ENCODE measurements around the gene TSHZ2. TPM values are rescaled to one million over a fixed set of nuclear protein-coding genes. Genes with fewer than 3 reads are reported as not detected.
"Not testable (repeated sequence)": the region's sequence is repeated elsewhere in the genome, so short reads cannot be mapped to it uniquely, and the experiment has no call there.

Gene TSHZ2
- total RNA-seq, 1 donor from 2014 or later = 33.1 TPM

GRCh38 chr20:52959125-52959524, 13.0 kb upstream of the TSHZ2 start:
- DNase-seq (ENCODE audit: low spot score) (no peak), ATAC-seq (no peak)
- intact Hi-C loops (cut with DNase I) = no loop called here

- intact Hi-C loops (cut with DNase I) = no loop called here
- no peak for ATAC-seq
- DNase-seq (ENCODE audit: low spot score) = no peak
Measured at GRCh38 chr20:52962183-52962582, 10.0 kb upstream of the TSHZ2 start.

GRCh38 chr20:52963131-52963530, 9.0 kb upstream of the TSHZ2 start:
- intact Hi-C loops (cut with DNase I) = no loop called here
- DNase-seq (ENCODE audit: low spot score) (no peak), ATAC-seq (no peak)

GRCh38 chr20:52964131-52964530, 8.0 kb upstream of the TSHZ2 start:
- intact Hi-C loops (cut with DNase I) = no loop called here
- no peak for DNase-seq (ENCODE audit: low spot score)
- no peak for ATAC-seq

- DNase-seq (ENCODE audit: low spot score) = no peak
- intact Hi-C loops (cut with DNase I) = no loop called here
- ATAC-seq = no peak
Measured at GRCh38 chr20:52965380-52965779, 6.8 kb upstream of the TSHZ2 start.

DNA sequence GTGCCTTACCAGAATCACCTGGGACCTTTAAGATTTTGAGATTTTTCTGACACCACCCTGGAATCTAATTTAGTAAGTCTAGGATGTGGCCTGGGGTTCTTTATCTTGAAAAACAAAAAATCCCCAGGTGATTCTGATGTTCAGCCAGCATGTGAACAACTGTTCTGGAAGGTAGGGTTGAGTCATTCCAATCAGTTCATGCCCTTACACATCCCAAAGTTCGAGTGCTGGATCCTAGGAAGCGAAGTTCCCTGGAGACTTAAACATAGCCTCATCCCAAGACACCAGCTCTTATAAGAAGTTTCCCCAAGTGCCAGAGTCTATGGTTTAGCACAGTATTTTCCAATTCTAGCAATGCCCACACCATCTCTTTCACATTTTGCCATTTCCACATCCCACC, 6.3 kb upstream of the TSHZ2 start:
- ATAC-seq (no peak), DNase-seq (ENCODE audit: low spot score) (no peak)
- intact Hi-C loops (cut with DNase I) = no loop called here

GRCh38 chr20:52966543-52966942, 5.6 kb upstream of the TSHZ2 start:
- intact Hi-C loops (cut with DNase I); DNase-seq (ENCODE audit: low spot score); ATAC-seq: not testable (repeated sequence)

DNA sequence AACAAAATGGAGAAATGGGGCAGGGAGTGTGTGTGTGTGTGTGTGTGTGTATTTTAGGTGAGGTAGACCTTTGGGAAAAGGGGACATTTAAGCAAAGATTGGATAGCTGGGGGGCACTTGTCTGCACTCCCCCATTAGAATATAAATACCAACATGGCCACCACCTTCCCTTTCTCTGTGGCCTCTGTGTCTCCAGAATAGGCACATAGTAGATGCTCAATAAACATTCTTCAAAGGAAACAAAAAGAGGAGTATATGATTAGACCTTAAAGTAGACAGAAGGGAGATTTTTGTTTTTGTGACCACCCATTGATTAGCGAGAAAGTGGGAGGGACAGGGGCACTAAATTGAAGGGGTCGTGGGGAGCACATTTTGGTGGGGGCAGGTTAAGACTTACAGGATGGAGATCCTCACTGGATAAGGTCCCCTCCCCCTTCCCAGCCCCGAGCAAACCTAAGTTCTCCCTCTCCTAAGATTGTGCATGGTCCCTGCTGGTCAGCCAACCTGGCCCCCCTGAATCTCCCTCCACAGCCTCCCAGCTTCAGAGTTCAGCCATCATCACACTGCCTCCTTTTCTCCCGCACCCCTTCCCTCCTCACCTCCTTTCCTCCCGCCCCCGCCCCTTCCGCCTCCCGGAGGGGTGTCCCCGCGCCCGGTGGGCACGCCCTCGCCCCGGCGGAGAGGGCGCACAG, 514 bp upstream of the TSHZ2 start:
- ATAC-seq (no peak), DNase-seq (ENCODE audit: low spot score) (no peak)
- intact Hi-C loops (cut with DNase I) = no loop called here

DNA sequence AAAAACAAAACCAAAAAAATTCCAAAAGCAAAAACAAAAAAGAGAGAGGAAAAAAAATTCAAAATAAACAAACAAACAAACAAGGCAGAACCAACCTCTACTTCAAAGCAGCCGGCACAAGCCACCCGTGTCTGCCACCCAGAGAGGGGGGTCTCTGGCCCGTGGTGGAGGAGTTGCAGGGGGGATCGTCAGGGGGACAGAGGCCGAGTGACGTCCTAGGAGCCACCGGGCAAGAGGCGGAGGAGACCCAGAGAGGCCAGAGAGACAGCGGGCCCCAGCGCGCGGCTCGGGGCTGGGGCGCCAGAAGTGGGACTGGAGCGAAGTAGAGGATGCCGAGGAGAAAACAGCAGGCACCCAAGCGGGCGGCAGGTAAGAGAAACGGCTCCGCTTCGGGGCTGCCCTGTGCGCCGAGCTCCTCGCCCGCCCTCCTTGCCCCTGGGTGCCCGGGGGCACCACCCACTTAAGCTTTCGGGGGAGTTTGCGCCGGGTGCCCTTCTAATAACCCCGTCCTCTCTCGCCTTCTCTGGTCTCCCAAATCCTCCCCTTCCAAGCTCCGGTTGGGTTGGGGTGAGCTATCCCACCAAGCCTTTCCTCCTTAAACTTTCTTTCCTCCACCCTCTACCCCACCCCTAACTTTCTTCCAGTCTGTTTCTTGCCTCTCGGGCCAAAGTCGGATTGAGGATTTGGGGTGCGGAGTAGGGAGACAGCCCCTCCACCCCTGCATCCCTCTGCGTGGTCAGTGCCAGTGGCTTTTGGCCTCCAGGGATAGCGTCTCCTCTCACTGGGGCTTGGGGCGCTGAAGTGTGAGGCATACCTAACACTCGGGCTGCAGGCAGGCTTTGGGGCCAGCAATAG, 1.0 kb downstream of the TSHZ2 start:
- peak; percentile 72 for ATAC-seq

DNA sequence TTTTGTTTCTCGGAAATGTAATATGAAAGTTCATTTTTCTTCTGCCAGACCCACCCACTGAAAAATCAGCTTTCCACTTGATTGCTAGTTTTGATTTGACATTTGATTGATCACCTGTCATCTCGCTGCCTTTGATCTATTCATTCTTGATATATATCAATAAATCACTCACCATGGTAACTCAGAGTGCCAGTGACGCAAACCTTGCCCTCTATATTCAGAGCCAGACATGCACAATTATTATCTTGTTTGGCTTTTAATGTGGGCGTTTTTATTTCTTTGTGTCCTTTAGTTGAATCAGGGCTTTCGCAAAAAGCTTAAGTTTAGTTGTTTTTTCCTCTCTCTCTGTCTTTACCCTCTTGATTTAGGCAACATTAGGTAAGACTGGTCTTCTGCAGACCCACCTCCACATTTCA, 2.0 kb downstream of the TSHZ2 start:
- DNase-seq (ENCODE audit: low spot score) = no peak
- intact Hi-C loops (cut with DNase I) = no loop called here

More for the DNA sequence above, 1.0 kb downstream of the TSHZ2 start:
- DNase-seq (ENCODE audit: low spot score) = no peak
- intact Hi-C loops (cut with DNase I) = no loop called here

DNA sequence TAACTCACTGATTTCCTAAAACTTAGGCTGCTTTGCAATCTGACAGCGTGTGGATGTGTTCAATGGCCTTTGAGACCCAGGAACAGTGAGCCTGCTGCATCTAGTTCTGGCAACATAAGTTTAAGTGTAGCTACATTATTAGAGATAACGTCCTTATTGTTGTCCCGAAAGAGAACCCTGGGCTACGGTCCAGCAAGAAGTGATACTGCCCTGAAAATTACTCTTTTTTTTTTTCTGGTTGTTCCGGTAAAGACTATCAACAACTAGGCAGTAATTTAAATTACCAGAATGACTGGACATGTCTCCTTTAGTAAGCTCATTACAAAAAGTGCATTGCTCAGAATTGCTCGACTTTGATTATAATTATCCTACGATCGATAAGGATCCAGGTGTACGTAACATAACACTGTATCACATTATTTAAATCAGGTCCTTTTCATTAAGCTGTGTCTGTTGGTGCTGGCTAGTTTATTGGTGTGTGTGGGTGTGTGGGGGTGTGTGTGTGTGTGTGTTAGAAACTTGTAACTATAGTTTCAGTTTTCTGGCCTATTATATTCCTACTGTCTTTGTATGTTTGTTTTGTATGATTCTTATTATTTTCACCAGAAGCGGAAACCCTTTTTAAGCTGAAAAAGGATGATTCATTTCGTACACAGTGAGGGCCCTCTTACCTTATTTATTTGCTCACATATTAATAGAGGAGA, 3.0 kb downstream of the TSHZ2 start:
- intact Hi-C loops (cut with DNase I) = no loop called here
- no peak for DNase-seq (ENCODE audit: low spot score)

More for the DNA sequence above, 2.0 kb downstream of the TSHZ2 start:
- ATAC-seq = no peak

DNA sequence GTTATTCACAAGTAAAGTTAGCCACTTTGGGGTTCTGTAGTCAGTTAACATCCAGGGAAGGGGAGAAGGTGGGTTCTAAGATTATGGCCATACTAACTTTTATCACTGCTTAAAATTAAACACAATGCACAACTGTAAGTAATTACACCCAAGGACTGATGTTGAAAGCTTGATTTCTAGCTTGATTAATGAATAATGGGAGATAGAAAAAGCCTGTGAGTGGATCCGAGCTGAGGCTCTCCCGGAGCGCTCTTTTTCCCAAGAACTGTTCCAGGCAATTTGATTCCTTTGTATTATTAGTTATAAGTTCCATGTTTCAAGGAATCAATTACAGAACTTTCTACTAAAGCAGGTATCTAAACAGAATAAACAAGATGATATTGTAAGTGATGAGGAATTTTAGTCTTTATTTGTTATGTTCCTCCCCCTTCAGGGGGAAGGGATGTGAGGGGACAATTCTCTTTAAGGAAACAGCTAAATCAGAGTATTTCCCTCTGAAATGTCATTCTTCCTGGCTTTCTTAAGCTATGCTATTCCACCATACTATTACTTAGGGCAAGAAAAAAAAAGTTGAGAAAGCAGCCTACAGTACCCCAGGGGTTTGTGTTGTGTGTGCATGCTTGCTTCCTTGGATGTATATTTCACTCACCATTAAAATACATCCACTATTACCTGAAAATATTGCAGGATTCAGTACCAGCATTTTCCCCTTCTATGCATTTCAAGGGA, 3.8 kb downstream of the TSHZ2 start:
- intact Hi-C loops (cut with DNase I) = no loop called here
- ATAC-seq (no peak), DNase-seq (ENCODE audit: low spot score) (no peak)

More for the DNA sequence above, 3.0 kb downstream of the TSHZ2 start:
- no peak for ATAC-seq

GRCh38 chr20:52978851-52979250, 6.7 kb downstream of the TSHZ2 start:
- no peak for ATAC-seq
- intact Hi-C loops (cut with DNase I) = no loop called here
- DNase-seq (ENCODE audit: low spot score) = no peak

DNA sequence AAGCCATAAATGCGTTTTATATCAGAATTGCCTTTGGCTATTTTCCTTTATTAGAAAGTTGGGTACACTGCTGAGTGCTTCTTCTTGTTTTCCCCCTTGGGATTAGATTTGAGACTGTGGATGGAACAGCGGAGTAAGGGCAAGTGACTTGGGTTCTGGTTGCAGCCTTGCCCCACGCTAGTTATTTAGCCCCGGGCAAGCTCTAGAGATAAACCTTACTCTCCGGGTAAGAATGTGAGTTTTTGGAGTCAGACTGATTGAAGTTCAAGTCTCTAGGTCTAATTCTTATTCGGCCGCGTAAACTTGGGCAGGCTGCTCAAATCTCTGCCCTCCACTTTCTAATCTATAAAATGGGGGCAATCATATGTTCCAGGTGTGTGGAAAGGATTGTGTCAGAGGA, 8.9 kb downstream of the TSHZ2 start:
- intact Hi-C loops (cut with DNase I) = no loop called here
- DNase-seq (ENCODE audit: low spot score) = no peak
- no peak for ATAC-seq

- intact Hi-C loops (cut with DNase I) = no loop called here
- no peak for DNase-seq (ENCODE audit: low spot score)
- ATAC-seq = no peak
Measured at GRCh38 chr20:52983726-52984450, 11.7 kb downstream of the TSHZ2 start.

GRCh38 chr20:52984451-52984810, 12.3 kb downstream of the TSHZ2 start:
- intact Hi-C loops (cut with DNase I) = no loop called here
- no peak for DNase-seq (ENCODE audit: low spot score)
- no peak for ATAC-seq

- intact Hi-C loops (cut with DNase I) = loop anchor here (1.0 kb wide), 1 partner anchor 38 kb away; no protein-coding TSS in a partner anchor
- no peak for ATAC-seq
- no peak for DNase-seq (ENCODE audit: low spot score)
Measured at GRCh38 chr20:52985687-52986086, 13.5 kb downstream of the TSHZ2 start.

GRCh38 chr20:52987295-52987694, 15.1 kb downstream of the TSHZ2 start:
- no peak for DNase-seq (ENCODE audit: low spot score)
- ATAC-seq = no peak
- intact Hi-C loops (cut with DNase I) = no loop called here

GRCh38 chr20:52991830-52992229, 19.7 kb downstream of the TSHZ2 start:
- intact Hi-C loops (cut with DNase I) = no loop called here
- ATAC-seq = peak; percentile 65
- no peak for DNase-seq (ENCODE audit: low spot score)
